ENCODE data around the gene CACNG8.

The CACNG8 gene

DNA sequence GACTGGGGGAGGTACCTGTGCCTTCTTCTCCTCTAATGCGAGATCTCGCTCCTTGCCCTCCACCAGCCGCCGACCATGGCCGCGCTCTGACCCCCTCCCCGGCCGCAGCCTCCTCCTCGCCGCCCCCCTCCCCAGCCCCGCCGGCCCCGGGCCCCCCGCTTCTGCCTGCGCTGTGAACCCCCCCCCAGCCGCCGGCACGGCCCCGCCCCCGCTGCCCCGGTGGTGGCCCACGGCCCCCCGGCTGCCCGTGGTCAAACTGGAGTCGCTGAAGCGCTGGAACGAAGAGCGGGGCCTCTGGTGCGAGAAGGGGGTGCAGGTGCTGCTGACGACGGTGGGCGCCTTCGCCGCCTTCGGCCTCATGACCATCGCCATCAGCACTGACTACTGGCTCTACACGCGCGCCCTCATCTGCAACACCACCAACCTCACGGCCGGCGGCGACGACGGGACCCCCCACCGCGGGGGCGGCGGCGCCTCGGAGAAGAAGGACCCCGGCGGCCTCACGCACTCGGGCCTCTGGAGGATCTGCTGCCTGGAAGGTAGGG, at the start of gene CACNG8:
TSS of gene CACNG8 (plus strand) at position 51 of the 545 bp plus-strand sequence.
- Histone ChIP-seq H3K27me3 (ENCODE audit: control insufficient read depth, insufficient read depth, low read length) (peaks cover 67% of the 10 kb centered on the region), H3K27ac (ENCODE audit: low read depth, low read length) (no peak within 1 kb of the TSS), H3K9ac (ENCODE audit: low read length) (peak within 1 kb of the TSS; percentile 44), H3K4me1 (ENCODE audit: control insufficient read depth, insufficient read depth, low read length) (peaks cover 19% of the 10 kb centered on the region), H3K4me3 (ENCODE audit: low read depth, low read length) (peak within 1 kb of the TSS; percentile 68), H3K36me3 (ENCODE audit: control insufficient read depth, insufficient read depth, low read length) (peaks cover 4% of the 10 kb centered on the region; the same call in 1 of the 2 replicates), H3K9me3 (ENCODE audit: control insufficient read depth, insufficient read depth, low read depth, low read length) (no peaks in the 10 kb centered on the region)

DNA sequence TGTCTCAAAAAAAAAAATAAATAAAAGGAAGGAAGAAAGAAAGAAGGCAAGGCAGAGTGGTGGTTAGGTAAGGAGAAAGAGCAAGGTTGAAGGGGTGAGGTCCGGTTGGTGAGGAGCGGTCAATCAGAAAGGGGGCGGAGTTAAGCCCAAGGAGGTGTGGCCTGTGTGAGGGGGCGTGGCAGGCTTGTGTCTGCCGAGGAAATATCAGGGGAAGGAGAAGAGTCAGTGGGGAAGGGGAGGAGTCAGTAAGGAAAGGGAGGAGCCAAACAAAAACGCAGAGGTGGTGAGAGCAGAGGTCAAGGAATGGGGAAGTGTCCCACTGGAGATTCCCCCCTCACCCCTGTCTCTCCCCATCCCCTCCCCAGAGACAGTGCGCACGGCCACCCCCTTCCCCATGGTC, 47.7 kb upstream of the CACNG8 start:
- Histone ChIP-seq H3K27ac (ENCODE audit: low read depth, low read length) (no peak overlapping the region), H3K27me3 (ENCODE audit: control insufficient read depth, insufficient read depth, low read length) (peaks cover 23% of the 10 kb centered on the region), H3K4me3 (ENCODE audit: low read depth, low read length) (no peak overlapping the region)

GRCh38 chr19:53916004-53916403, 46.7 kb upstream of the CACNG8 start:
- no peak overlapping the region for H3K4me3 ChIP-seq (ENCODE audit: low read depth, low read length)
- peaks cover 13% of the 10 kb centered on the region for H3K27me3 ChIP-seq (ENCODE audit: control insufficient read depth, insufficient read depth, low read length)
- no peak overlapping the region for H3K9ac ChIP-seq (ENCODE audit: low read length)
- H3K27ac ChIP-seq (ENCODE audit: low read depth, low read length) = no peak overlapping the region
- H3K36me3 ChIP-seq (ENCODE audit: control insufficient read depth, insufficient read depth, low read length) = peaks cover 22% of the 10 kb centered on the region
- H3K9me3 ChIP-seq (ENCODE audit: control insufficient read depth, insufficient read depth, low read depth, low read length) = no peaks in the 10 kb centered on the region
- H3K4me1 ChIP-seq (ENCODE audit: control insufficient read depth, insufficient read depth, low read length) = no peaks in the 10 kb centered on the region

More for the DNA sequence above, 47.7 kb upstream of the CACNG8 start:
- H3K36me3 ChIP-seq (ENCODE audit: control insufficient read depth, insufficient read depth, low read length) = peaks cover 22% of the 10 kb centered on the region
- no peaks in the 10 kb centered on the region for H3K4me1 ChIP-seq (ENCODE audit: control insufficient read depth, insufficient read depth, low read length)
- H3K9ac ChIP-seq (ENCODE audit: low read length) = no peak overlapping the region
- H3K9me3 ChIP-seq (ENCODE audit: control insufficient read depth, insufficient read depth, low read depth, low read length) = no peaks in the 10 kb centered on the region

DNA sequence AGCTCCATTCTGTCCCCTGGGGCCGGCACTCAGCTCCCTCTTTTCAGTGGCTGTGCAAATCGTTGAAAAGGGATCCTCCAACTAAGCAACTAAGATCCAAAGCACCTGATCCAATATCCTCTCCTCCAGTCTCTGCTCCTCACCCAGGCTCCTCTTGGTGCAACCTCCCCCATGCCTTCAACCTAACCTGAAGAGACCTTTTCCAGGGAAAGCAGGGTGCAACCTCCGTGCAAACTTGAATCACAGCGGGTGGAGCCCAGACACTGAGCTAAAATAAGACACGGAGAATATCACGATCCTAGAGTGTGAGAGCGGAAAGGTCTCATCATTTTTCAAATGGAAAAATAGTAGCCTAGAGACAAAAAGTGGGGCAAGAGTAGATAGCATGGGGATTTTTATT, 45.4 kb upstream of the CACNG8 start:
- Histone ChIP-seq H3K27ac (ENCODE audit: low read depth, low read length) (no peak overlapping the region), H3K9me3 (ENCODE audit: control insufficient read depth, insufficient read depth, low read depth, low read length) (no peaks in the 10 kb centered on the region), H3K9ac (ENCODE audit: low read length) (no peak overlapping the region), H3K36me3 (ENCODE audit: control insufficient read depth, insufficient read depth, low read length) (peaks cover 22% of the 10 kb centered on the region), H3K27me3 (ENCODE audit: control insufficient read depth, insufficient read depth, low read length) (no peaks in the 10 kb centered on the region), H3K4me3 (ENCODE audit: low read depth, low read length) (no peak overlapping the region), H3K4me1 (ENCODE audit: control insufficient read depth, insufficient read depth, low read length) (no peaks in the 10 kb centered on the region)

GRCh38 chr19:53927739-53928138, 35.0 kb upstream of the CACNG8 start:
- Histone ChIP-seq H3K4me1 (ENCODE audit: control insufficient read depth, insufficient read depth, low read length) (no peaks in the 10 kb centered on the region), H3K27me3 (ENCODE audit: control insufficient read depth, insufficient read depth, low read length) (no peaks in the 10 kb centered on the region), H3K4me3 (ENCODE audit: low read depth, low read length) (no peak overlapping the region), H3K36me3 (ENCODE audit: control insufficient read depth, insufficient read depth, low read length) (peaks cover 12% of the 10 kb centered on the region), H3K9ac (ENCODE audit: low read length) (no peak overlapping the region), H3K9me3 (ENCODE audit: control insufficient read depth, insufficient read depth, low read depth, low read length) (no peaks in the 10 kb centered on the region), H3K27ac (ENCODE audit: low read depth, low read length) (no peak overlapping the region)

GRCh38 chr19:53936029-53936428, 26.7 kb upstream of the CACNG8 start:
- H3K36me3 ChIP-seq (ENCODE audit: control insufficient read depth, insufficient read depth, low read length) = peaks cover 4% of the 10 kb centered on the region; the same call in 1 of the 2 replicates
- H3K4me3 ChIP-seq (ENCODE audit: low read depth, low read length) = no peak overlapping the region
- H3K27ac ChIP-seq (ENCODE audit: low read depth, low read length) = no peak overlapping the region
- peaks cover under 1% of the 10 kb centered on the region; the same call in 1 of the 2 replicates for H3K27me3 ChIP-seq (ENCODE audit: control insufficient read depth, insufficient read depth, low read length)
- H3K4me1 ChIP-seq (ENCODE audit: control insufficient read depth, insufficient read depth, low read length) = no peaks in the 10 kb centered on the region
- no peak overlapping the region for H3K9ac ChIP-seq (ENCODE audit: low read length)
- no peaks in the 10 kb centered on the region for H3K9me3 ChIP-seq (ENCODE audit: control insufficient read depth, insufficient read depth, low read depth, low read length)

DNA sequence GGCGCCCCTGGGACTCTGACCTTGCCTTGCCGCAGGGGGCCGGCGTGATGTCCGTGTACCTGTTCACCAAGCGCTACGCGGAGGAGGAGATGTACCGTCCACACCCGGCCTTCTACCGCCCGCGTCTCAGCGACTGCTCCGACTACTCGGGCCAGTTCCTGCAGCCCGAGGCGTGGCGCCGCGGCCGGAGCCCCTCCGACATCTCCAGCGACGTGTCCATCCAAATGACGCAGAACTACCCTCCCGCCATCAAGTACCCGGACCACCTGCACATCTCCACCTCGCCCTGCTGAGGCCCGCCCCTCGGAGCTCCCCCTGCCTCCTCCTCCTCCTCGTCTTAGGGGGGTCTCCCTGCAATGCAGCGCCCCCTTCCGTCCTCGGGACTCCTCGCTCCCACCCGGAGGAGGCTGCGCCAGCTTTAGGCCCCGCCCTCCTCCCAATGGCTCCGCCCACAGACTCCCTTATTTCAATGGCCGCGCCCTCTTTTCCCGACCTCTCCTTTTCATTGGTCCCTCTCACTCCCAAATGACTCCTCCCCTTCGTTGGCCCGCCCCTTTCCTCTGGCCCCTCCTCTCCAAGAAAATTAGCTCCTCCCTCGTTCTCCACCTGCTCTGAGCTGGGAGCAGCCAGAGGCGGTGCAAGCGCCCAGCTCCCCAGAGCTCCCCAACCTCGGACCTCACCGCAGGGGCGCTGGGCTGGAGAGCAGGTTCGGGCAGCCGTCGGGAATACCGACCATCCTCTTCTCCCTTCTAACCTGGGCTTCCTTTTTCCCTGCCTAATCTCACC, 20.5 kb upstream of the CACNG8 start:
- peak overlapping the region; percentile 80 for H3K9ac ChIP-seq (ENCODE audit: low read length)
- peaks cover 20% of the 10 kb centered on the region for H3K27me3 ChIP-seq (ENCODE audit: control insufficient read depth, insufficient read depth, low read length)
- peak overlapping the region; percentile 93 for H3K4me3 ChIP-seq (ENCODE audit: low read depth, low read length)
- H3K27ac ChIP-seq (ENCODE audit: low read depth, low read length) = no peak overlapping the region
- H3K36me3 ChIP-seq (ENCODE audit: control insufficient read depth, insufficient read depth, low read length) = no peaks in the 10 kb centered on the region
- 0 out of 2 replicates have a peak, but pooled peaks cover 8% of the 10 kb centered on the region for H3K4me1 ChIP-seq (ENCODE audit: control insufficient read depth, insufficient read depth, low read length)
- H3K9me3 ChIP-seq (ENCODE audit: control insufficient read depth, insufficient read depth, low read depth, low read length) = no peaks in the 10 kb centered on the region

DNA sequence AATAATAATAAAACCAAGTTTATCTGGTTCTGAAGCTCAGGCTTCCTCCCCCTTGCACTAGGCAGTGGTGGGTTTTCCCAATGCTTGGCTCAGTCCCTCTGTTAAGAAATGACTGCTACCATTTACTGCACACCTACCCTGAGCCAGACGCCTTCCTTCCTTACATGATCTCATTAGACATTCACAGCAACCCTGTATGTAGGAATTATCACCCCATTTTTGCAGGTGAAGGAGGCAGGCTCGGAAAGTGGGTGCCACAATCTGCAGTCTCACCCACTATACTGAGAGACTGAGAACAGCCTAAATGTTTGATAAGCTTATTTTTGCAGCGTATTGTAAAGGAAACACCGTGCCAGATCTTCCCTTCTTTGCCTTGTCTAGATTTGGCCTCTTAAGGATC, 18.3 kb upstream of the CACNG8 start:
- no peak overlapping the region for H3K4me3 ChIP-seq (ENCODE audit: low read depth, low read length)
- no peak overlapping the region for H3K9ac ChIP-seq (ENCODE audit: low read length)
- H3K27ac ChIP-seq (ENCODE audit: low read depth, low read length) = no peak overlapping the region
- H3K9me3 ChIP-seq (ENCODE audit: control insufficient read depth, insufficient read depth, low read depth, low read length) = no peaks in the 10 kb centered on the region
- 0 out of 2 replicates have a peak, but pooled peaks cover 8% of the 10 kb centered on the region for H3K4me1 ChIP-seq (ENCODE audit: control insufficient read depth, insufficient read depth, low read length)
- peaks cover 20% of the 10 kb centered on the region for H3K27me3 ChIP-seq (ENCODE audit: control insufficient read depth, insufficient read depth, low read length)
- no peaks in the 10 kb centered on the region for H3K36me3 ChIP-seq (ENCODE audit: control insufficient read depth, insufficient read depth, low read length)

GRCh38 chr19:53944933-53945332, 17.8 kb upstream of the CACNG8 start:
- Histone ChIP-seq H3K4me1 (ENCODE audit: control insufficient read depth, insufficient read depth, low read length) (0 out of 2 replicates have a peak, but pooled peaks cover 8% of the 10 kb centered on the region), H3K36me3 (ENCODE audit: control insufficient read depth, insufficient read depth, low read length) (no peaks in the 10 kb centered on the region), H3K9me3 (ENCODE audit: control insufficient read depth, insufficient read depth, low read depth, low read length) (no peaks in the 10 kb centered on the region), H3K27ac (ENCODE audit: low read depth, low read length) (no peak overlapping the region), H3K27me3 (ENCODE audit: control insufficient read depth, insufficient read depth, low read length) (peaks cover 20% of the 10 kb centered on the region), H3K9ac (ENCODE audit: low read length) (no peak overlapping the region), H3K4me3 (ENCODE audit: low read depth, low read length) (no peak overlapping the region)

DNA sequence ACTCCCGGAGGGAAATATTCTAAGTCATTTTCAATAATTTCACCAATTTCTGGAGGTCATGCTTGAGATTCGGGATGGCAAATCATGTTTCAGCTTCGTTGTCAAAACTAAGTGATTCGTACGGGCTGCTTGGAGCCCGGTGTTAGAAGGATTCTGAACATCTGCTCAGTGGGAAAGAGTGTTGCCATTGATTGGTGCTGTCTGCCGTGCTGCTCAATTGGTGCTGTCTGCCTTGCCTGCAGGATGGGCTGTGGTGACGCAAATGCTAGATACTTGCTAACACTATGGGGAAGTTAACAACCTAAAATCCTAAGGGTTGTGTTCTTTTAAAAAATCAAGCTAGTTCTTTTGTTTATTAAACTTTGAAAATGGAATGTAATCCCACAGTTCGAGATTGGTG, 17.3 kb upstream of the CACNG8 start:
- H3K36me3 ChIP-seq (ENCODE audit: control insufficient read depth, insufficient read depth, low read length) = no peaks in the 10 kb centered on the region
- no peak overlapping the region for H3K27ac ChIP-seq (ENCODE audit: low read depth, low read length)
- H3K4me3 ChIP-seq (ENCODE audit: low read depth, low read length) = peak overlapping the region; percentile 43
- H3K9ac ChIP-seq (ENCODE audit: low read length) = no peak overlapping the region
- 0 out of 2 replicates have a peak, but pooled peaks cover 8% of the 10 kb centered on the region for H3K4me1 ChIP-seq (ENCODE audit: control insufficient read depth, insufficient read depth, low read length)
- H3K27me3 ChIP-seq (ENCODE audit: control insufficient read depth, insufficient read depth, low read length) = peaks cover 20% of the 10 kb centered on the region
- no peaks in the 10 kb centered on the region for H3K9me3 ChIP-seq (ENCODE audit: control insufficient read depth, insufficient read depth, low read depth, low read length)

- Histone ChIP-seq H3K36me3 (ENCODE audit: control insufficient read depth, insufficient read depth, low read length) (no peaks in the 10 kb centered on the region), H3K4me1 (ENCODE audit: control insufficient read depth, insufficient read depth, low read length) (0 out of 2 replicates have a peak, but pooled peaks cover 8% of the 10 kb centered on the region), H3K27ac (ENCODE audit: low read depth, low read length) (no peak overlapping the region), H3K4me3 (ENCODE audit: low read depth, low read length) (peak overlapping the region; percentile 43), H3K9me3 (ENCODE audit: control insufficient read depth, insufficient read depth, low read depth, low read length) (no peaks in the 10 kb centered on the region), H3K9ac (ENCODE audit: low read length) (no peak overlapping the region), H3K27me3 (ENCODE audit: control insufficient read depth, insufficient read depth, low read length) (peaks cover 20% of the 10 kb centered on the region)
These were observed 16.7 kb upstream of the CACNG8 start for GRCh38 chr19:53945998-53946397.
